ENCODE data around the gene UTP4. TPM values are rescaled to one million over a fixed set of nuclear protein-coding genes. Genes with fewer than 3 reads are reported as not detected.
A peak's percentile ranks its signal among the peaks of the same experiment; 100 is the strongest.

The UTP4 gene
- total and polyA plus RNA-seq, 11 donors, result 11.8 to 38.2 (median 28.3) TPM

- ATAC-seq (peak in 1 of 4 donors; percentile 63), DNase-seq (no peak)
- Histone ChIP-seq H3K4me1 (peaks cover 0 to 48% (median 22%) of the 10 kb centered on the region in 12 donors), H3K36me3 (peaks cover 0 to 78% (median 58%) of the 10 kb centered on the region in 9 donors), H3K4me3 (no peak overlapping the region), H3K27ac (peak overlapping the region in 6 of 12 donors; percentile 16 to 68 (median 46)), H3K9me3 (no peaks in the 10 kb centered on the region), H3K27me3 (no peaks in the 10 kb centered on the region)
- 48 to 64% (median 58%) methylated on average over 4 to 6 of the region's 6 CpGs for WGBS, 4 donors
- intact Hi-C loops (cut with DNase I), result loop anchor here in 4 of 10 donors (5.0 to 10.0 kb wide), 4 partner anchors 132 to 582 kb away; partner anchors contain the start of gene ZFP90 (in 1 of the 4)
- TF ChIP-seq POLR2A (IDR thresholded peaks at IDR 0.05) (no peak), CTCF (IDR thresholded peaks at IDR 0.05) (no peak)
Observed at GRCh38 chr16:69116906-69117305, 15.5 kb upstream of the UTP4 start.

- Histone ChIP-seq H3K27me3 (no peaks in the 10 kb centered on the region), H3K4me3 (no peak overlapping the region), H3K9me3 (no peaks in the 10 kb centered on the region), H3K27ac (peak overlapping the region in 1 of 12 donors; percentile 55), H3K4me1 (peaks cover 0 to 38% (median 19%) of the 10 kb centered on the region in 12 donors), H3K36me3 (peaks cover 0 to 76% (median 58%) of the 10 kb centered on the region in 9 donors)
- DNase-seq (no peak), ATAC-seq (no peak)
- 89 to 98% (median 93%) methylated on average over 2 of the region's 2 CpGs for WGBS, 4 donors
- intact Hi-C loops (cut with DNase I), result loop anchor here in 4 of 10 donors (5.0 to 10.0 kb wide), 4 partner anchors 134 to 584 kb away; partner anchors contain the start of gene ZFP90 (in 1 of the 4)
- TF ChIP-seq CTCF (IDR thresholded peaks at IDR 0.05), result no peak
- TF ChIP-seq POLR2A (IDR thresholded peaks at IDR 0.05), result no peak
Observed at GRCh38 chr16:69118468-69118867, 14.0 kb upstream of the UTP4 start.

- intact Hi-C loops (cut with DNase I), result loop anchor here in 4 of 10 donors (5.0 to 10.0 kb wide), 4 partner anchors 134 to 584 kb away; partner anchors contain the start of gene ZFP90 (in 1 of the 4)
- Histone ChIP-seq H3K9me3 (no peaks in the 10 kb centered on the region), H3K4me3 (no peak overlapping the region), H3K27me3 (no peaks in the 10 kb centered on the region), H3K36me3 (peaks cover 0 to 73% (median 55%) of the 10 kb centered on the region in 9 donors), H3K4me1 (peaks cover 0 to 38% (median 19%) of the 10 kb centered on the region in 12 donors), H3K27ac (no peak overlapping the region)
- WGBS, 4 donors, result 83 to 89% (median 87%) methylated on average over 1 to 2 of the region's 2 CpGs
- DNase-seq (no peak), ATAC-seq (no peak)
- TF ChIP-seq CTCF (IDR thresholded peaks at IDR 0.05) (no peak), POLR2A (IDR thresholded peaks at IDR 0.05) (no peak)
Observed at GRCh38 chr16:69118994-69119393, 13.5 kb upstream of the UTP4 start.

GRCh38 chr16:69119536-69119935, 12.9 kb upstream of the UTP4 start:
- TF ChIP-seq CTCF (IDR thresholded peaks at IDR 0.05), result no peak
- TF ChIP-seq POLR2A (IDR thresholded peaks at IDR 0.05), result no peak
- ATAC-seq, result no peak
- no peak overlapping the region for H3K27ac ChIP-seq

More at GRCh38 chr16:69119536-69119935, 12.9 kb upstream of the UTP4 start:
- Histone ChIP-seq H3K36me3 (peaks cover 0 to 72% (median 50%) of the 10 kb centered on the region in 9 donors), H3K4me1 (peaks cover 0 to 38% (median 19%) of the 10 kb centered on the region in 12 donors), H3K27me3 (no peaks in the 10 kb centered on the region), H3K9me3 (no peaks in the 10 kb centered on the region), H3K4me3 (no peak overlapping the region)
- no peak for DNase-seq
- 95 to 100% (median 99%) methylated on average over 1 to 2 of the region's 2 CpGs for WGBS, 4 donors
- intact Hi-C loops (cut with DNase I), result loop anchor here in 4 of 10 donors (5.0 to 10.0 kb wide), 4 partner anchors 135 to 585 kb away; partner anchors contain the start of gene ZFP90 (in 1 of the 4)

All from heart left ventricle (tissue), 16 donors.